H1 (cell line): ENCODE data around the gene TMEM183A. TPM values are rescaled to one million over a fixed set of nuclear protein-coding genes. Genes with fewer than 3 reads are reported as not detected.

Experiments used
- CTCF ChIA-PET: fragments of 300-600 bp; sonication (Branson Sonifier 250); formaldehyde crosslinking; loops from one replicate; lab custom pipeline; 2021; ENCODE audit not compliant: partially characterized antibody; lab: Charles Lee
- POLR2A ChIA-PET: fragments of 300-600 bp; sonication (Branson Sonifier 250); formaldehyde crosslinking; loops from one replicate; lab custom pipeline; 2021; ENCODE audit warnings: inconsistent platforms; ENCODE audit not compliant: partially characterized antibody; lab: Charles Lee
- DNase-seq, 2 experiments: peaks; one replicate each; pipeline versions ENCODE4 v3.0.0 to v3.0.0-alpha.2; 2010 to 2022; ENCODE audit warnings: low spot score in 2 of 2, low read depth in 1 of 2, mixed read lengths in 1 of 2
- FAIRE-seq: peaks from 2 replicates; lab custom pipeline; 2011; peaks lifted over from hg19 to GRCh38; lab: Jason Lieb, UNC
- H2AFZ ChIP-seq: 2 replicates; pipeline ENCODE4 v1.8.1; 2012; ENCODE audit warnings: low read length, inconsistent platforms
- H2AK5ac ChIP-seq: 2 replicates; pipeline ENCODE4 v1.6.1; 2013; ENCODE audit warnings: low read depth, low read length
- H2BK120ac ChIP-seq: replicated peaks from 2 replicates; pipeline ENCODE3; 2013; ENCODE audit warnings: low read depth, low read length, inconsistent platforms
- H2BK12ac ChIP-seq: 2 replicates; pipeline ENCODE4 v1.6.1; 2013; ENCODE audit warnings: low read depth, low read length
- H2BK15ac ChIP-seq: 2 replicates; pipeline ENCODE4 v1.6.1; 2013; ENCODE audit warnings: low read length
- H2BK20ac ChIP-seq: 2 replicates; pipeline ENCODE4 v1.6.1; 2013; ENCODE audit warnings: low read length
- H2BK5ac ChIP-seq: 2 replicates; pipeline ENCODE4 v1.6.1; 2013; ENCODE audit warnings: low read depth, low read length
- H3K14ac ChIP-seq: 2 replicates; pipeline ENCODE4 v1.6.1; 2013; ENCODE audit warnings: inconsistent platforms; ENCODE audit not compliant: insufficient read length
- H3K18ac ChIP-seq: 2 replicates; pipeline ENCODE4 v1.6.1; 2013; ENCODE audit warnings: low read length; ENCODE audit errors: extremely low read depth
- H3K23ac ChIP-seq: 2 replicates; pipeline ENCODE4 v1.6.1; 2013; ENCODE audit warnings: inconsistent platforms; ENCODE audit not compliant: insufficient read length
- H3K23me2 ChIP-seq: 2 replicates; pipeline ENCODE4 v1.6.1; 2013; ENCODE audit warnings: low read depth, low read length
- H3K27ac ChIP-seq: 2 replicates; pipeline ENCODE4 v1.6.1; 2011; ENCODE audit warnings: low read depth, low read length, inconsistent platforms
- H3K27me3 ChIP-seq, 4 experiments: replicated peaks in 1 of 4; 1 replicate in 1 of 4; 2 replicates in 3 of 4; pipeline versions ENCODE4 v1.6.1 to v1.8.1; 2011 to 2013; ENCODE audit warnings: low read length in 3 of 4, mild to moderate bottlenecking in 3 of 4, inconsistent platforms in 2 of 4, mixed read lengths in 2 of 4, moderate library complexity in 1 of 4; ENCODE audit not compliant: control insufficient read depth in 3 of 4, insufficient read depth in 3 of 4; ENCODE audit errors: extremely low read depth in 1 of 4
- H3K36me3 ChIP-seq, 4 experiments: 2 replicates each; pipeline versions ENCODE4 v1.6.1 to v1.8.1; 2011 to 2013; ENCODE audit warnings: mild to moderate bottlenecking in 4 of 4, low read length in 3 of 4, moderate library complexity in 2 of 4, control low read depth in 1 of 4, inconsistent platforms in 1 of 4; ENCODE audit not compliant: insufficient read depth in 4 of 4, control insufficient read depth in 2 of 4
- H3K4ac ChIP-seq: replicated peaks from 2 replicates; pipeline ENCODE3; 2013; ENCODE audit warnings: low read length, low read depth, mixed read lengths, inconsistent platforms; ENCODE audit not compliant: insufficient read length
- H3K4me1 ChIP-seq, 4 experiments: replicated peaks in 1 of 4; 1 replicate in 1 of 4; 2 replicates in 3 of 4; pipeline versions ENCODE4 v1.6.1 to v1.8.1; 2011 to 2013; ENCODE audit warnings: low read length in 3 of 4, inconsistent platforms in 2 of 4, mixed read lengths in 1 of 4; ENCODE audit not compliant: insufficient read depth in 4 of 4, control insufficient read depth in 3 of 4
- H3K4me2 ChIP-seq, 2 experiments: 2 replicates each; pipeline versions ENCODE4 v1.6.1 to v1.8.1; 2011 to 2013; ENCODE audit warnings: low read depth in 2 of 2, low read length in 2 of 2, control low read depth in 1 of 2, inconsistent platforms in 1 of 2, mild to moderate bottlenecking in 1 of 2; ENCODE audit not compliant: insufficient read depth in 1 of 2
- H3K4me3 ChIP-seq, 4 experiments: fragments of 200-600, 300-600 bp in 1 of 4; sonication (generic), shearing (Covaris generic), sonication (Bioruptor Twin) in 1 of 4; 2 replicates each; pipeline versions ENCODE4 v1.5.1 to v1.8.1; 2011 to 2016; ENCODE audit warnings: low read length in 4 of 4, low read depth in 3 of 4, control low read depth in 2 of 4, inconsistent platforms in 2 of 4, mild to moderate bottlenecking in 2 of 4, mixed read lengths in 1 of 4, moderate library complexity in 1 of 4; ENCODE audit not compliant: insufficient read depth in 2 of 4; ENCODE audit errors: extremely low read depth in 1 of 4
- H3K56ac ChIP-seq: replicated peaks from 2 replicates; pipeline ENCODE3; 2013; ENCODE audit warnings: low read depth, mild to moderate bottlenecking, mixed read lengths, low read length, inconsistent platforms; ENCODE audit not compliant: insufficient read length
- H3K79me1 ChIP-seq: 2 replicates; pipeline ENCODE4 v1.6.1; 2013; ENCODE audit warnings: low read depth, low read length, control low read depth
- H3K79me2 ChIP-seq, 2 experiments: 2 replicates each; pipeline versions ENCODE4 v1.6.1 to v1.8.1; 2012 to 2013; ENCODE audit warnings: low read length in 2 of 2, mild to moderate bottlenecking in 2 of 2, inconsistent platforms in 1 of 2; ENCODE audit not compliant: insufficient read depth in 2 of 2, control insufficient read depth in 1 of 2
- H3K9ac ChIP-seq, 4 experiments: replicated peaks in 1 of 4; 1 replicate in 1 of 4; 2 replicates in 3 of 4; pipeline versions ENCODE4 v1.6.1 to v1.8.1; 2011 to 2013; ENCODE audit warnings: low read depth in 3 of 4, low read length in 3 of 4, control low read depth in 2 of 4, mild to moderate bottlenecking in 2 of 4, moderate library complexity in 2 of 4, inconsistent platforms in 1 of 4; ENCODE audit errors: extremely low read depth in 1 of 4
- H3K9me3 ChIP-seq, 2 experiments: 2 replicates each; pipeline versions ENCODE4 v1.6.1 to v1.8.1; 2012 to 2013; ENCODE audit warnings: mild to moderate bottlenecking in 2 of 2, moderate library complexity in 2 of 2, control low read depth in 1 of 2, inconsistent platforms in 1 of 2, low read depth in 1 of 2, low read length in 1 of 2, mixed read lengths in 1 of 2; ENCODE audit not compliant: insufficient read depth in 2 of 2
- H4K20me1 ChIP-seq, 2 experiments: replicated peaks in 1 of 2; 2 replicates each; pipeline versions ENCODE3 to v1.8.1; 2011 to 2013; ENCODE audit warnings: inconsistent platforms in 2 of 2, low read length in 2 of 2, mild to moderate bottlenecking in 1 of 2; ENCODE audit not compliant: insufficient read depth in 2 of 2, control insufficient read depth in 1 of 2
- H4K5ac ChIP-seq: 2 replicates; pipeline ENCODE4 v1.6.1; 2013; ENCODE audit warnings: low read length, low read depth, mixed read lengths, inconsistent platforms; ENCODE audit not compliant: insufficient read length
- H4K8ac ChIP-seq: 2 replicates; pipeline ENCODE4 v1.8.0; 2013; ENCODE audit warnings: mild to moderate bottlenecking, moderate library complexity, low read length, inconsistent platforms; ENCODE audit not compliant: insufficient read depth; ENCODE audit errors: extremely low read depth
- H4K91ac ChIP-seq: replicated peaks from 2 replicates; pipeline ENCODE3; 2013; ENCODE audit warnings: low read length, mixed read lengths, inconsistent platforms; ENCODE audit not compliant: insufficient read length
- BRCA1 ChIP-seq: IDR thresholded peaks from 2 replicates; pipeline ENCODE4 v1.6.1; 2012; ENCODE audit warnings: low read depth, low read length, improper control_type of control experiment
- CREB1 ChIP-seq: IDR thresholded peaks from 2 replicates; pipeline ENCODE4 v1.6.1; 2012; ENCODE audit warnings: inconsistent platforms
- HDAC6 ChIP-seq: IDR thresholded peaks from one replicate; pipeline ENCODE4 v1.7.1; 2012; ENCODE audit warnings: low read depth, mild to moderate bottlenecking, inconsistent platforms, low read length, moderate library complexity
- KDM1A ChIP-seq: fragments of 200-600, 300-600 bp; sonication (generic); IDR thresholded peaks from 2 replicates; pipeline ENCODE4 v1.7.1; 2016; ENCODE audit warnings: mild to moderate bottlenecking, low read length, borderline replicate concordance
- polyA plus RNA-seq, 7 experiments: library from polyadenylated mRNA; depleted of rRNA in 3 of 7; stranded (reverse) in 5 of 7; unstranded in 2 of 7; fragments of >200 nt in 5 of 7; fragments of 200-250 nt in 2 of 7; gene quantifications; 1 replicate in 5 of 7; 2 replicates in 1 of 7; 4 replicates in 1 of 7; pipeline versions ENCODE4 v1.2.1 to v1.2.3, GENCODE V29; 2011 to 2013; ENCODE audit warnings: missing spikeins in 2 of 7, mixed read lengths in 2 of 7
- total RNA-seq: library from RNA; stranded (reverse); fragmentation: NEBNext Ultra II Directional; extraction: Animal tissue kit (Norgen Biotek cat#: 25700); gene quantifications from 2 replicates; pipeline ENCODE4 v1.2.1, GENCODE V29; 2021

TMEM183A gene
- total and polyA plus RNA-seq, 2 of the 8 experiments (the other 6 are each of a cell fraction or from before 2014, with no cell fraction given): 107 to 173 TPM

GRCh38 chr1:203025686-203026030 is 18.5 kb downstream of the TMEM183A start:
- peak overlapping the region in 1 of 2 experiments; percentile 89; a peak in 1 of 4 replicates for H3K4me2 ChIP-seq

More at GRCh38 chr1:203025686-203026030, 18.5 kb downstream of the TMEM183A start:
- H3K9me3 ChIP-seq: no peaks in the 10 kb centered on the region
- TF ChIP-seq BRCA1: no peak
- no peak for TF ChIP-seq HDAC6
- no peak for TF ChIP-seq CREB1
- TF ChIP-seq KDM1A: no peak
- H2BK120ac ChIP-seq: no peak overlapping the region
- no peak overlapping the region for H2BK5ac ChIP-seq
- peaks cover 3% of the 10 kb centered on the region; the same call in 1 of the 2 replicates for H3K79me1 ChIP-seq
- no peak overlapping the region for H4K8ac ChIP-seq
- H2AK5ac ChIP-seq: no peak overlapping the region
- CTCF ChIA-PET: interaction anchor here (0.8 to 49.7 kb wide), 6 partner anchors 10 to 244 kb away, joined by 3 to 1089 read pairs (median 10); partner anchors contain the start of gene ADORA1
- H3K4ac ChIP-seq: no peak overlapping the region
- H3K27me3 ChIP-seq: peaks cover 7 to 26% (median 18%) of the 10 kb centered on the region in 4 experiments
- H4K20me1 ChIP-seq: peaks cover 2 to 7% of the 10 kb centered on the region in 2 experiments
- H3K27ac ChIP-seq: no peak overlapping the region
- H3K79me2 ChIP-seq: no peaks in the 10 kb centered on the region
- no peak overlapping the region for H4K91ac ChIP-seq
- H3K36me3 ChIP-seq: peaks cover 15 to 35% (median 27%) of the 10 kb centered on the region in 4 experiments
- peak overlapping the region; percentile 98; the same call in 1 of the 2 replicates for H2AFZ ChIP-seq
- H3K4me3 ChIP-seq: peak overlapping the region in 1 of 4 experiments; percentile 87; a peak in 4 of 8 replicates
- FAIRE-seq: no peak
- no peak overlapping the region for H3K56ac ChIP-seq
- no peak overlapping the region for H3K9ac ChIP-seq
- H2BK20ac ChIP-seq: no peak overlapping the region
- 0 out of 2 replicates have a peak overlapping the region, but pooled peaks have one; percentile 20 for H2BK15ac ChIP-seq
- H3K4me1 ChIP-seq: peaks cover 4 to 13% (median 6%) of the 10 kb centered on the region in 4 experiments
- no peak overlapping the region for H2BK12ac ChIP-seq
- no peak overlapping the region for H3K23ac ChIP-seq
- no peak overlapping the region for H3K18ac ChIP-seq
- H3K23me2 ChIP-seq: peaks cover 12% of the 10 kb centered on the region
- H3K14ac ChIP-seq: no peak overlapping the region
- POLR2A ChIA-PET: interaction anchor here (1.0 to 7.1 kb wide), 8 partner anchors 8 to 301 kb away, joined by 3 to 72 read pairs (median 5); partner anchors contain the start of gene TMEM183A
- H4K5ac ChIP-seq: no peak overlapping the region
- DNase-seq: no peak
